HL-60 (cell line): Measurements from ENCODE around the gene ANKRD44.

ENCODE experiments used
- DNase-seq, 2 experiments: peaks; one replicate each; pipeline ENCODE4 v3.0.0-alpha.2; 2010 to 2020; ENCODE audit warnings: low read depth in 1 of 2, low spot score in 1 of 2
- H3K27ac ChIP-seq: fragments of 250-450 bp; sonication (Bioruptor Pico); replicated peaks from 2 replicates; pipeline ENCODE4 v1.5.1; 2020; ENCODE audit warnings: mild to moderate bottlenecking, moderate library complexity
- H3K27me3 ChIP-seq: fragments of 250-450 bp; sonication (Bioruptor Pico); 2 replicates; pipeline ENCODE4 v1.5.1; 2021; ENCODE audit warnings: mild to moderate bottlenecking, moderate library complexity; ENCODE audit not compliant: insufficient read depth, poor library complexity, severe bottlenecking
- H3K4me3 ChIP-seq: replicated peaks from 2 replicates; pipeline ENCODE4 v1.5.1; 2011; ENCODE audit warnings: mild to moderate bottlenecking, control low read depth, low read length; ENCODE audit not compliant: insufficient read depth
- GABPA ChIP-seq: IDR thresholded peaks from 2 replicates; pipeline ENCODE4 v1.6.1; 2012; ENCODE audit warnings: low read depth
- POLR2AphosphoS5 ChIP-seq: IDR thresholded peaks from 2 replicates; pipeline ENCODE4 v1.6.1; 2012; ENCODE audit warnings: low read depth
- SPI1 ChIP-seq: IDR thresholded peaks from 2 replicates; pipeline ENCODE4 v1.6.1; 2012; ENCODE audit warnings: low read depth, mild to moderate bottlenecking, borderline replicate concordance
- TF ChIP-seq, protein P1 (sequence below): IDR thresholded peaks from 2 replicates; pipeline ENCODE4 v1.6.1; 2012; ENCODE audit warnings: low read depth; ENCODE audit not compliant: insufficient replicate concordance
- TF ChIP-seq, protein P2 (sequence below): IDR thresholded peaks from one replicate; pipeline ENCODE4 v1.5.1; 2011; ENCODE audit warnings: low read length, control low read depth, inconsistent platforms; ENCODE audit not compliant: insufficient read depth

The ANKRD44 gene

DNA sequence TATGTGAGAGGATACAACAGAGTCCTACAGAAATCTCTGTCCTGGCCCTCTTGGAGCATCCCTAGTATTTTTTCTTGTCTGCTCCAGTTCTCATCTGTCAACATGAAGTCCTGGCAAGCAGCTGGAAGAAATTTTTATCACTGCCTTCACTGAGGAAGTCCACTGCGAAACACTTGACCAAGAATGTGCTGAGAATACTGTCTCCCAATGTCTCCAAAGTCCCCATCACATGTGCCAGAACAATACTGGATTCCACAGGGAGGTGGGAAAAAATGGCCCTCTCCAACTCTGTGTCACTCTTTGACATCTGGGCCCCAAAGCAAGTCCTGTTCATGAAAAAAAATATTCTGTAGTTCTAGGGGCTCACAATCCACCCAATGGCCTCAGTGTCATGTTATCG, 351.3 kb downstream of the ANKRD44 start:
- TF ChIP-seq, protein P1, sequence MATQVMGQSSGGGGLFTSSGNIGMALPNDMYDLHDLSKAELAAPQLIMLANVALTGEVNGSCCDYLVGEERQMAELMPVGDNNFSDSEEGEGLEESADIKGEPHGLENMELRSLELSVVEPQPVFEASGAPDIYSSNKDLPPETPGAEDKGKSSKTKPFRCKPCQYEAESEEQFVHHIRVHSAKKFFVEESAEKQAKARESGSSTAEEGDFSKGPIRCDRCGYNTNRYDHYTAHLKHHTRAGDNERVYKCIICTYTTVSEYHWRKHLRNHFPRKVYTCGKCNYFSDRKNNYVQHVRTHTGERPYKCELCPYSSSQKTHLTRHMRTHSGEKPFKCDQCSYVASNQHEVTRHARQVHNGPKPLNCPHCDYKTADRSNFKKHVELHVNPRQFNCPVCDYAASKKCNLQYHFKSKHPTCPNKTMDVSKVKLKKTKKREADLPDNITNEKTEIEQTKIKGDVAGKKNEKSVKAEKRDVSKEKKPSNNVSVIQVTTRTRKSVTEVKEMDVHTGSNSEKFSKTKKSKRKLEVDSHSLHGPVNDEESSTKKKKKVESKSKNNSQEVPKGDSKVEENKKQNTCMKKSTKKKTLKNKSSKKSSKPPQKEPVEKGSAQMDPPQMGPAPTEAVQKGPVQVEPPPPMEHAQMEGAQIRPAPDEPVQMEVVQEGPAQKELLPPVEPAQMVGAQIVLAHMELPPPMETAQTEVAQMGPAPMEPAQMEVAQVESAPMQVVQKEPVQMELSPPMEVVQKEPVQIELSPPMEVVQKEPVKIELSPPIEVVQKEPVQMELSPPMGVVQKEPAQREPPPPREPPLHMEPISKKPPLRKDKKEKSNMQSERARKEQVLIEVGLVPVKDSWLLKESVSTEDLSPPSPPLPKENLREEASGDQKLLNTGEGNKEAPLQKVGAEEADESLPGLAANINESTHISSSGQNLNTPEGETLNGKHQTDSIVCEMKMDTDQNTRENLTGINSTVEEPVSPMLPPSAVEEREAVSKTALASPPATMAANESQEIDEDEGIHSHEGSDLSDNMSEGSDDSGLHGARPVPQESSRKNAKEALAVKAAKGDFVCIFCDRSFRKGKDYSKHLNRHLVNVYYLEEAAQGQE, result no peak
- TF ChIP-seq GABPA (no peak), SPI1 (no peak), POLR2AphosphoS5 (no peak)
- TF ChIP-seq, protein P2, sequence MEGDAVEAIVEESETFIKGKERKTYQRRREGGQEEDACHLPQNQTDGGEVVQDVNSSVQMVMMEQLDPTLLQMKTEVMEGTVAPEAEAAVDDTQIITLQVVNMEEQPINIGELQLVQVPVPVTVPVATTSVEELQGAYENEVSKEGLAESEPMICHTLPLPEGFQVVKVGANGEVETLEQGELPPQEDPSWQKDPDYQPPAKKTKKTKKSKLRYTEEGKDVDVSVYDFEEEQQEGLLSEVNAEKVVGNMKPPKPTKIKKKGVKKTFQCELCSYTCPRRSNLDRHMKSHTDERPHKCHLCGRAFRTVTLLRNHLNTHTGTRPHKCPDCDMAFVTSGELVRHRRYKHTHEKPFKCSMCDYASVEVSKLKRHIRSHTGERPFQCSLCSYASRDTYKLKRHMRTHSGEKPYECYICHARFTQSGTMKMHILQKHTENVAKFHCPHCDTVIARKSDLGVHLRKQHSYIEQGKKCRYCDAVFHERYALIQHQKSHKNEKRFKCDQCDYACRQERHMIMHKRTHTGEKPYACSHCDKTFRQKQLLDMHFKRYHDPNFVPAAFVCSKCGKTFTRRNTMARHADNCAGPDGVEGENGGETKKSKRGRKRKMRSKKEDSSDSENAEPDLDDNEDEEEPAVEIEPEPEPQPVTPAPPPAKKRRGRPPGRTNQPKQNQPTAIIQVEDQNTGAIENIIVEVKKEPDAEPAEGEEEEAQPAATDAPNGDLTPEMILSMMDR, result no peak
- H3K4me3 ChIP-seq, result no peak overlapping the region
- no peak for DNase-seq
- H3K27me3 ChIP-seq, result no peaks in the 10 kb centered on the region
- no peak overlapping the region for H3K27ac ChIP-seq

DNA sequence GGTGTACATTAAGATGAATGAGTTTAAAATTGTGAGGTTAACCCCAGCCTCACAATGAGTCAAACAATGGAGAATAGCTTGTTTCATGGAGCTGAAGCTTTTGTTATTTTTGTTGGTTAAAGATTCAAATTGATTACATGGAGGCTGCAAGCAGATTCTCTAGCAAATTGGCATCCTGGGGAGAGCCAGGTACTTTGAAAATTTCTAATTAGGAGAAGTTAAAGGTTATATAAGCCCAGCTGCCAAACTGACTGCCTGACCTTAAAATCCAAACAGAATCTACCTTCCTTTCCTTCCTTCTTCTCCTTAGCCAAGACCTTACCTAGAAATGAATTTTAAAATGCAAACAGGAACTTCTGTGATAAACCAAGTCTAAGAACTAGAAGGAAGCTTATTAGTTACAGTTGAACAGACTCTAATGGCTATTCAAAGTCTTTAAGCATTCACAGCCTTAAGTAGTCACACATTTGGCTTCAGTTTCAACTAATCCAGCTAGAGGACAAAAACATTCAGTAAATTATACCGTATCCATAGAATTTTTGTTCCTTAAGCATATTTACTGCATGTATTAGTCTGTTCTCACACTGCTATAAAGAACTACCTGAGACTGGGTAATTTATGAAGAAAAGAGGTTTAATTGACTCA, 352.6 kb downstream of the ANKRD44 start:
- Histone ChIP-seq H3K27ac (no peak overlapping the region), H3K4me3 (no peak overlapping the region), H3K27me3 (no peaks in the 10 kb centered on the region)
- no peak for DNase-seq
- TF ChIP-seq GABPA (no peak), POLR2AphosphoS5 (no peak), SPI1 (no peak)
- TF ChIP-seq, protein P2, result no peak
- TF ChIP-seq, protein P1, result no peak

DNA sequence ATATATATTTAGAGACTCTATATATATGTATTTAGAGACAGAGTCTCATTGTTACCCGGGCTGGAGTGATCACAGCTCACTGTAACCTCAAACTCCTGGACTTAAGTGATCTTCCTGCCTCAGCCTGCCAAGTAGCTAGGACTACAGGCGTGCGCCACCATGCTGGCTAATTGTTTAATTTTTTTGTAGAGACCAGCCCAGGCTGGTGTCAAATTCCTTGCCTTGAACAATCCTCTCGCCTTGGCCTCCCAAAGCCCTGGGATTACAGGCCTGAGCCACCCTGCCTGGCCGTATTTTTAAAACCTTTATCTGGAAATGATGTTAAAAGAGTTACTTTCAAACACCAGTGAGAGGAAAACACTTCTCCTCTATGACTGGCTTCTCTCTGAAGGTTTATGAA, 353.1 kb downstream of the ANKRD44 start:
- no peak overlapping the region for H3K27ac ChIP-seq
- no peak for DNase-seq
- H3K27me3 ChIP-seq, result no peaks in the 10 kb centered on the region
- TF ChIP-seq, protein P2, result no peak
- TF ChIP-seq, protein P1, result no peak
- no peak for TF ChIP-seq POLR2AphosphoS5
- no peak for TF ChIP-seq GABPA
- no peak overlapping the region for H3K4me3 ChIP-seq
